Measurements from ENCODE around the gene GGN. TPM values are rescaled to one million over a fixed set of nuclear protein-coding genes. Genes with fewer than 3 reads are reported as not detected.

GGN gene
- total and polyA plus RNA-seq, 2 experiments from 2014 or later: 0.60 to 1.1 TPM

- Histone ChIP-seq H3K27me3 (no peaks in the 10 kb centered on the region), H3K36me3 (replicated peaks; ENCODE audit: insufficient read depth, low read depth) (no peaks in the 10 kb centered on the region), H3K79me2 (peaks cover 6% of the 10 kb centered on the region), H3K4me2 (no peak overlapping the region), H3K4me3 (no peak overlapping the region), H3K4me1 (ENCODE audit: insufficient read depth) (peaks cover 12% of the 10 kb centered on the region), H3K27ac (no peak overlapping the region), H3K9me3 (ENCODE audit: low read depth) (no peaks in the 10 kb centered on the region), H2AFZ (no peak overlapping the region), H4K20me1 (ENCODE audit: insufficient read depth, poor library complexity, severe bottlenecking) (peaks cover 5% of the 10 kb centered on the region), H3K9me2 (replicated peaks; ENCODE audit: insufficient read depth) (no peaks in the 10 kb centered on the region)
- no peak for TF ChIP-seq CTCF (IDR thresholded peaks at IDR 0.05; ENCODE audit: poor library complexity)
- no peak for TF ChIP-seq EZH2phosphoT487 (IDR thresholded peaks at IDR 0.05; ENCODE audit: low read depth, severe bottlenecking, unreplicated experiment)
- no peak for TF ChIP-seq EZH2 (IDR thresholded peaks at IDR 0.05; ENCODE audit: borderline replicate concordance)
- DNase-seq (ENCODE audit: low spot score): no peak
- WGBS (ENCODE audit: low lambda C conversion rate, missing lambda C conversion rate): 97% methylated on average over 2 of the region's 2 CpGs
These were observed 4.1 kb downstream of the GGN start for GRCh38 chr19:38383743-38384142.

GRCh38 chr19:38383184-38383583, 4.7 kb downstream of the GGN start:
- no peak overlapping the region for H3K4me2 ChIP-seq
- H3K27me3 ChIP-seq: no peaks in the 10 kb centered on the region
- DNase-seq (ENCODE audit: low spot score): no peak
- H3K36me3 ChIP-seq (replicated peaks; ENCODE audit: insufficient read depth, low read depth): no peaks in the 10 kb centered on the region
- H3K4me1 ChIP-seq (ENCODE audit: insufficient read depth): peaks cover 12% of the 10 kb centered on the region
- TF ChIP-seq CTCF (IDR thresholded peaks at IDR 0.05; ENCODE audit: poor library complexity): no peak
- TF ChIP-seq EZH2phosphoT487 (IDR thresholded peaks at IDR 0.05; ENCODE audit: low read depth, severe bottlenecking, unreplicated experiment): no peak
- TF ChIP-seq EZH2 (IDR thresholded peaks at IDR 0.05; ENCODE audit: borderline replicate concordance): no peak
- no peaks in the 10 kb centered on the region for H3K9me3 ChIP-seq (ENCODE audit: low read depth)
- no peaks in the 10 kb centered on the region for H3K9me2 ChIP-seq (replicated peaks; ENCODE audit: insufficient read depth)
- no peak overlapping the region for H3K4me3 ChIP-seq
- no peak overlapping the region for H2AFZ ChIP-seq
- 94% methylated on average over 10 of the region's 10 CpGs for WGBS (ENCODE audit: low lambda C conversion rate, missing lambda C conversion rate)
- no peak overlapping the region for H3K27ac ChIP-seq
- H3K79me2 ChIP-seq: peaks cover 12% of the 10 kb centered on the region
- peaks cover 11% of the 10 kb centered on the region for H4K20me1 ChIP-seq (ENCODE audit: insufficient read depth, poor library complexity, severe bottlenecking)

- peaks cover 32% of the 10 kb centered on the region for H3K79me2 ChIP-seq
- 98% methylated on average over 9 of the region's 9 CpGs for WGBS (ENCODE audit: low lambda C conversion rate, missing lambda C conversion rate)
These were observed 6.7 kb downstream of the GGN start for GRCh38 chr19:38381138-38381537.

More at GRCh38 chr19:38381138-38381537, 6.7 kb downstream of the GGN start:
- Histone ChIP-seq H2AFZ (no peak overlapping the region), H3K4me3 (no peak overlapping the region), H3K27me3 (no peaks in the 10 kb centered on the region), H3K9me2 (replicated peaks; ENCODE audit: insufficient read depth) (no peaks in the 10 kb centered on the region), H4K20me1 (ENCODE audit: insufficient read depth, poor library complexity, severe bottlenecking) (peaks cover 26% of the 10 kb centered on the region), H3K36me3 (replicated peaks; ENCODE audit: insufficient read depth, low read depth) (no peaks in the 10 kb centered on the region), H3K4me2 (no peak overlapping the region), H3K4me1 (ENCODE audit: insufficient read depth) (peaks cover 3% of the 10 kb centered on the region), H3K27ac (no peak overlapping the region), H3K9me3 (ENCODE audit: low read depth) (no peaks in the 10 kb centered on the region)
- DNase-seq (ENCODE audit: low spot score): no peak
- no peak for TF ChIP-seq EZH2phosphoT487 (IDR thresholded peaks at IDR 0.05; ENCODE audit: low read depth, severe bottlenecking, unreplicated experiment)
- no peak for TF ChIP-seq CTCF (IDR thresholded peaks at IDR 0.05; ENCODE audit: poor library complexity)
- TF ChIP-seq EZH2 (IDR thresholded peaks at IDR 0.05; ENCODE audit: borderline replicate concordance): no peak

All from hepatocyte (in vitro differentiated cells).